DND-41 (cell line): ENCODE measurements around the gene ERBB2.
A peak's percentile ranks its signal among the peaks of the same experiment; 100 is the strongest.

Experiments used
- ATAC-seq: fragments of 200-7000 bp; cut with Tn5 transposase; 3 replicates; pipeline ENCODE4 v1.9.1; 2021; ENCODE audit warnings: low read depth; ENCODE audit not compliant: insufficient read depth
- DNase-seq: peaks from one replicate; pipeline ENCODE4 v3.0.0-alpha.2; 2020
- H2AFZ ChIP-seq: 2 replicates; pipeline ENCODE4 v1.6.0; 2012; ENCODE audit warnings: low read depth, low read length
- H3K27ac ChIP-seq: 2 replicates; pipeline ENCODE4 v1.5.1; 2012; ENCODE audit warnings: low read length, inconsistent platforms
- H3K27me3 ChIP-seq: fragments of 200-600 bp; sonication (generic); 2 replicates; pipeline ENCODE4 v1.6.0; 2012; ENCODE audit warnings: low read length, mild to moderate bottlenecking, inconsistent platforms; ENCODE audit not compliant: insufficient read depth, poor library complexity
- H3K36me3 ChIP-seq: 2 replicates; pipeline ENCODE4 v1.5.1; 2012; ENCODE audit warnings: low read length, inconsistent platforms; ENCODE audit not compliant: insufficient read depth
- H3K4me1 ChIP-seq: 2 replicates; pipeline ENCODE4 v1.5.1; 2012; ENCODE audit warnings: mild to moderate bottlenecking, low read length; ENCODE audit not compliant: insufficient read depth
- H3K4me2 ChIP-seq: 2 replicates; pipeline ENCODE4 v1.6.0; 2012; ENCODE audit warnings: mild to moderate bottlenecking, moderate library complexity, low read length, inconsistent platforms; ENCODE audit not compliant: insufficient read depth
- H3K4me3 ChIP-seq, 2 experiments: fragments of 200-600 bp in 1 of 2; shearing (Covaris generic) in 1 of 2; 2 replicates each; pipeline ENCODE4 v1.5.1; 2012 to 2016; ENCODE audit warnings: inconsistent platforms in 2 of 2, low read length in 2 of 2, mild to moderate bottlenecking in 2 of 2, low read depth in 1 of 2, moderate library complexity in 1 of 2
- H3K79me2 ChIP-seq: 2 replicates; pipeline ENCODE4 v1.6.0; 2012; ENCODE audit warnings: low read length, inconsistent platforms; ENCODE audit not compliant: insufficient read depth
- H3K9ac ChIP-seq: 2 replicates; pipeline ENCODE4 v1.6.0; 2012; ENCODE audit warnings: low read depth, mild to moderate bottlenecking, inconsistent platforms, low read length, moderate library complexity
- H3K9me3 ChIP-seq: 2 replicates; pipeline ENCODE4 v1.5.1; 2012; ENCODE audit warnings: low read length, moderate library complexity, mild to moderate bottlenecking, inconsistent platforms; ENCODE audit not compliant: insufficient read depth, severe bottlenecking
- H4K20me1 ChIP-seq: 2 replicates; pipeline ENCODE4 v1.6.0; 2012; ENCODE audit warnings: low read length; ENCODE audit not compliant: insufficient read depth
- CTCF ChIP-seq: IDR thresholded peaks from 2 replicates; pipeline ENCODE4 v1.5.1; 2012; ENCODE audit warnings: borderline replicate concordance, low read length, moderate library complexity, mild to moderate bottlenecking; ENCODE audit not compliant: poor library complexity, severe bottlenecking; ENCODE audit errors: extremely low read depth
- EZH2 ChIP-seq: IDR thresholded peaks from 3 replicates; pipeline ENCODE4 v1.6.1; 2012; ENCODE audit warnings: borderline replicate concordance, low read depth, mild to moderate bottlenecking, moderate library complexity, low read length, inconsistent platforms; ENCODE audit not compliant: severe bottlenecking

Gene ERBB2

GRCh38 chr17:39652587-39653315 lies 47.1 kb upstream of the ERBB2 start:
- H3K4me2 ChIP-seq: no peak overlapping the region
- H3K9ac ChIP-seq: no peak overlapping the region
- peaks cover 26% of the 10 kb centered on the region for H3K36me3 ChIP-seq
- DNase-seq (no peak), ATAC-seq (no peak)
- H3K79me2 ChIP-seq: peaks cover 22% of the 10 kb centered on the region
- H3K4me3 ChIP-seq: no peak overlapping the region
- H3K27ac ChIP-seq: no peak overlapping the region
- no peaks in the 10 kb centered on the region for H3K27me3 ChIP-seq
- no peaks in the 10 kb centered on the region for H3K4me1 ChIP-seq
- H2AFZ ChIP-seq: no peak overlapping the region
- no peaks in the 10 kb centered on the region for H3K9me3 ChIP-seq
- TF ChIP-seq EZH2 (no peak), CTCF (no peak)
- H4K20me1 ChIP-seq: peaks cover 49% of the 10 kb centered on the region

- H3K9ac ChIP-seq: no peak overlapping the region
- no peaks in the 10 kb centered on the region for H3K27me3 ChIP-seq
- H3K27ac ChIP-seq: no peak overlapping the region
- peaks cover 49% of the 10 kb centered on the region for H4K20me1 ChIP-seq
- ATAC-seq (no peak), DNase-seq (no peak)
- H3K9me3 ChIP-seq: no peaks in the 10 kb centered on the region
- H2AFZ ChIP-seq: no peak overlapping the region
- no peak overlapping the region for H3K4me3 ChIP-seq
- H3K4me1 ChIP-seq: no peaks in the 10 kb centered on the region
- peaks cover 31% of the 10 kb centered on the region for H3K36me3 ChIP-seq
- no peak overlapping the region for H3K4me2 ChIP-seq
- TF ChIP-seq CTCF (no peak), EZH2 (no peak)
- peaks cover 22% of the 10 kb centered on the region for H3K79me2 ChIP-seq
Observed at GRCh38 chr17:39653316-39653661, 46.6 kb upstream of the ERBB2 start.

GRCh38 chr17:39653662-39654331 lies 46.1 kb upstream of the ERBB2 start:
- H3K4me3 ChIP-seq: no peak overlapping the region
- H3K36me3 ChIP-seq: peaks cover 36% of the 10 kb centered on the region
- DNase-seq (peak; percentile 76), ATAC-seq (peak; percentile 85)
- H3K27me3 ChIP-seq: no peaks in the 10 kb centered on the region
- H3K9me3 ChIP-seq: no peaks in the 10 kb centered on the region
- H2AFZ ChIP-seq: no peak overlapping the region
- H3K27ac ChIP-seq: no peak overlapping the region
- peaks cover 44% of the 10 kb centered on the region for H4K20me1 ChIP-seq
- TF ChIP-seq CTCF (peak; percentile 99), EZH2 (no peak)
- H3K4me2 ChIP-seq: no peak overlapping the region
- H3K9ac ChIP-seq: no peak overlapping the region
- no peaks in the 10 kb centered on the region for H3K4me1 ChIP-seq
- H3K79me2 ChIP-seq: peaks cover 17% of the 10 kb centered on the region
